HCT116 (cell line): ENCODE data around the gene CDYL. TPM values are rescaled to one million over a fixed set of nuclear protein-coding genes. Genes with fewer than 3 reads are reported as not detected.

Source experiments
- ATAC-seq: fragments of 200-7000 bp; cut with Tn5 transposase; 2 replicates; pipeline ENCODE4 v1.9.1; 2020; ENCODE audit warnings: mild to moderate bottlenecking, moderate library complexity
- BruUV-seq: library from RNA; stranded (reverse); fragments of 400-500 nt; replicated peaks from 2 replicates; lab custom pipeline; 2021; lab: Mats Ljungman, UMichigan
- CTCF ChIA-PET: fragments of 300-600 bp; sonication (Branson Sonifier 250); formaldehyde crosslinking; loops from one replicate; lab custom pipeline; 2021; ENCODE audit warnings: antibody characterized with exemption; lab: Charles Lee
- POLR2A ChIA-PET: fragments of 300-600, 350-600 bp; sonication (Branson Sonifier 250); formaldehyde crosslinking; loops from one replicate; lab custom pipeline; 2021; ENCODE audit warnings: antibody characterized with exemption; lab: Charles Lee
- RAD21 ChIA-PET, 2 experiments: fragments of 300-600 bp; sonication (Branson Sonifier 250); formaldehyde crosslinking; loops; one replicate each; lab custom pipeline; 2023; ENCODE audit warnings: low total read pairs in 2 of 2; ENCODE audit not compliant: uncharacterized antibody in 2 of 2, unreplicated experiment in 2 of 2, low non-redundant PET in 1 of 2; lab: Charles Lee
- DNase-seq: peaks from one replicate; pipeline ENCODE4 v3.0.0-alpha.2; 2010; ENCODE audit warnings: low read depth, low spot score
- H2AFZ ChIP-seq: fragments of 200-600 bp; shearing (Covaris generic), sonication (generic); 2 replicates; pipeline ENCODE4 v1.6.1; 2017; ENCODE audit warnings: low read depth, mixed run types, mixed read lengths, antibody characterized with exemption, low read length; ENCODE audit not compliant: poor library complexity, severe bottlenecking
- H3K27ac ChIP-seq: 2 replicates; pipeline ENCODE4 v1.5.1; 2012; ENCODE audit warnings: low read depth, low read length
- H3K27me3 ChIP-seq: fragments of 200-600 bp; sonication (generic); 2 replicates; pipeline ENCODE4 v1.6.1; 2016; ENCODE audit warnings: mixed run types, low read length, mixed read lengths; ENCODE audit not compliant: insufficient read depth
- H3K36me3 ChIP-seq, 2 experiments: fragments of 200-500 bp in 1 of 2; fragments of 200-600 bp in 1 of 2; sonication (Bioruptor generic) in 1 of 2; sonication (generic) in 1 of 2; 2 replicates each; pipeline versions ENCODE4 v1.5.1 to v1.6.1; 2014 to 2016; ENCODE audit warnings: low read length in 2 of 2, inconsistent platforms in 1 of 2, mixed read lengths in 1 of 2, mixed run types in 1 of 2; ENCODE audit not compliant: insufficient read depth in 2 of 2, control insufficient read depth in 1 of 2
- H3K4me1 ChIP-seq, 2 experiments: fragments of 200-600 bp in 1 of 2; sonication (generic) in 1 of 2; 2 replicates each; pipeline versions ENCODE4 v1.5.1 to v1.6.1; 2012 to 2017; ENCODE audit warnings: low read length in 2 of 2, inconsistent platforms in 1 of 2, mild to moderate bottlenecking in 1 of 2, mixed read lengths in 1 of 2, mixed run types in 1 of 2, moderate library complexity in 1 of 2; ENCODE audit not compliant: insufficient read depth in 2 of 2, control insufficient read depth in 1 of 2
- H3K4me2 ChIP-seq: fragments of 200-600 bp; sonication (generic); 2 replicates; pipeline ENCODE4 v1.6.1; 2017; ENCODE audit warnings: mixed run types, low read length, mixed read lengths
- H3K4me3 ChIP-seq, 2 experiments: fragments of 200-600 bp in 1 of 2; sonication (generic) in 1 of 2; replicated peaks in 1 of 2; 2 replicates each; pipeline ENCODE4 v1.5.1; 2011 to 2016; ENCODE audit warnings: low read length in 2 of 2, control low read depth in 1 of 2, low read depth in 1 of 2, mild to moderate bottlenecking in 1 of 2, mixed read lengths in 1 of 2, mixed run types in 1 of 2
- H3K79me2 ChIP-seq: fragments of 200-600 bp; sonication (generic); 2 replicates; pipeline ENCODE4 v1.6.1; 2017; ENCODE audit warnings: mild to moderate bottlenecking, mixed run types, low read length, moderate library complexity, mixed read lengths; ENCODE audit not compliant: insufficient read depth
- H3K9ac ChIP-seq: fragments of 200-600 bp; sonication (generic); 2 replicates; pipeline ENCODE4 v1.6.1; 2016; ENCODE audit warnings: low read length, mixed read lengths
- H3K9me2 ChIP-seq: fragments of 200-600 bp; sonication (generic), shearing (Covaris generic); 2 replicates; pipeline ENCODE4 v1.6.1; 2017; ENCODE audit warnings: mixed run types, mild to moderate bottlenecking, moderate library complexity; ENCODE audit not compliant: insufficient read depth
- H3K9me3 ChIP-seq, 2 experiments: fragments of 200-500 bp in 1 of 2; fragments of 200-600 bp in 1 of 2; sonication (Bioruptor generic) in 1 of 2; sonication (generic) in 1 of 2; 2 replicates each; pipeline ENCODE4 v1.6.1; 2014 to 2017; ENCODE audit warnings: low read length in 2 of 2, mixed read lengths in 2 of 2, inconsistent platforms in 1 of 2, low read depth in 1 of 2, mild to moderate bottlenecking in 1 of 2, mixed run types in 1 of 2, moderate library complexity in 1 of 2; ENCODE audit not compliant: control insufficient read depth in 1 of 2, insufficient read depth in 1 of 2
- H4K20me1 ChIP-seq: fragments of 200-600 bp; sonication (generic), shearing (Covaris generic); 2 replicates; pipeline ENCODE4 v1.6.1; 2017; ENCODE audit warnings: mixed run types, mild to moderate bottlenecking, moderate library complexity; ENCODE audit not compliant: insufficient read depth
- EGR1 ChIP-seq: IDR thresholded peaks from 2 replicates; pipeline ENCODE4 v1.6.1; 2012; ENCODE audit warnings: low read depth
- EZH2phosphoT487 ChIP-seq: fragments of 200-600 bp; IDR thresholded peaks from 2 replicates; pipeline ENCODE4 v1.6.1; 2018; ENCODE audit warnings: antibody characterized with exemption, borderline replicate concordance
- JUND ChIP-seq: IDR thresholded peaks from 2 replicates; pipeline ENCODE4 v1.6.1; 2012
- MAX ChIP-seq: IDR thresholded peaks from 2 replicates; pipeline ENCODE4 v1.6.1; 2012
- POLR2A ChIP-seq: IDR thresholded peaks from 2 replicates; pipeline ENCODE4 v1.7.0; 2011; ENCODE audit warnings: borderline replicate concordance; ENCODE audit not compliant: insufficient read depth, insufficient read length; ENCODE audit errors: extremely low read depth
- RAD21 ChIP-seq: IDR thresholded peaks from 2 replicates; pipeline ENCODE4 v1.6.1; 2012; ENCODE audit warnings: low read depth, mild to moderate bottlenecking
- REST ChIP-seq: IDR thresholded peaks from 2 replicates; pipeline ENCODE4 v1.6.1; 2012; ENCODE audit warnings: low read depth
- SIN3A ChIP-seq: IDR thresholded peaks from 2 replicates; pipeline ENCODE4 v1.6.1; 2012; ENCODE audit warnings: low read depth
- SRF ChIP-seq: IDR thresholded peaks from 2 replicates; pipeline ENCODE4 v1.6.1; 2012; ENCODE audit warnings: low read depth
- intact Hi-C: fragments of 100-400 bp; cut with micrococcal nuclease; formaldehyde crosslinking; loops from 2 replicates; pipeline ENCODE4 v1.10.0; 2022
- total RNA-seq: library from RNA; stranded (reverse); gene quantifications from one replicate; pipeline ENCODE4 v1.2.1, GENCODE V29; 2021; ENCODE audit not compliant: unreplicated experiment

Gene CDYL
- total RNA-seq, 1 experiment from 2014 or later = 42.6 TPM

GRCh38 chr6:4903121-4903520, 126.9 kb downstream of the CDYL start:
- no peak for TF ChIP-seq REST
- no peak for TF ChIP-seq POLR2A
- TF ChIP-seq JUND = no peak
- no peak for TF ChIP-seq EZH2phosphoT487
- no peak for TF ChIP-seq SIN3A
- TF ChIP-seq MAX = no peak
- TF ChIP-seq EGR1 = no peak
- no peak for TF ChIP-seq RAD21
- no peak for TF ChIP-seq SRF
- 0 out of 4 replicates have a peak, but pooled peaks cover 0 to 8% of the 10 kb centered on the region in 2 experiments for H3K36me3 ChIP-seq
- H3K4me2 ChIP-seq = no peak overlapping the region
- no peaks in the 10 kb centered on the region for H3K9me2 ChIP-seq
- H2AFZ ChIP-seq = no peak overlapping the region
- RAD21 ChIA-PET = no interaction called here
- no peaks in the 10 kb centered on the region for H3K9me3 ChIP-seq
- POLR2A ChIA-PET = no interaction called here
- DNase-seq (no peak), ATAC-seq (no peak)
- intact Hi-C loops = no loop called here
- H3K4me1 ChIP-seq = no peaks in the 10 kb centered on the region
- CTCF ChIA-PET = no interaction called here
- no peak overlapping the region for H3K27ac ChIP-seq
- no peak overlapping the region for H3K4me3 ChIP-seq
- H3K79me2 ChIP-seq = peaks cover 38% of the 10 kb centered on the region
- H3K27me3 ChIP-seq = no peaks in the 10 kb centered on the region
- no TSS peak for BruUV-seq
- H4K20me1 ChIP-seq = no peaks in the 10 kb centered on the region; the same call in 1 of the 2 replicates
- no peak overlapping the region for H3K9ac ChIP-seq
